ENCODE measurements around the gene S100A4.

S100A4 gene

DNA sequence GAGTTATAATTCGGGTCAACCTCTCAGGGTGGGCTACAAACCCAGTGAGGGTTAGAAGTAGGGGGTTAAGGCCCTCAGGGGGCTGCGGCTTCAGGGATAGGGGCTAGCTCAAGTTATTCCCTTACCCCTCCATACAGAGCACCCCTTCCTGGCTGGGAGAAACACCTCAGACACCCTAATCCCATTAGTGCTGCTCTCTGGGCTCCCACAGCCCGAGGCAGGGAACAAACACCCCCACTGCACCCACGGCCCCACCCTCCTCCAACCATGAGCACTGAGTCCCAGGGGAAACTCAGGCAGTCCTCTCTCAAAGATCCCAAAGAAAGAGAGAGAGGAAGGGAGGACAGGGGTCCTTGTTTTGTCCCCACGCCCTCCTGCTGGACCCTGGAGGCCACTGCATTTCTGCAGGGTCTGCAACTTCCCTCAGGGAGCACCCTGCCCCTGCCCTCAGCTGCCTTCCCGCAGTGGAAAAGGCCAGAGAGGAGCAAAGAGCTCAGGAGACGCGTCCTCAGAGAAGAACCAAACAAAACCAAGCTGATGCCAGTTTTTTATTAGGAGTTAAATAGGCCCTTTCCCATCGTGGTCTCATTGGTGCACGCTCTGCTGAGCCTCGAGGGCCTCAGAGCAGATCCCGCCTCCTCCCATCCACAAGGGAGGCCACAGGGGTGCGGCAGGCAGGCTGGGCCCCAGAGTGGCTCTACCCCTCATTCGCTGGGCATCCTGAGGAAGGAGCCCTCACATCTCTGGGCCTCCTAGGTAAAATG lies 1.4 kb upstream of the S100A4 start:
- DNase-seq, result no peak

DNA sequence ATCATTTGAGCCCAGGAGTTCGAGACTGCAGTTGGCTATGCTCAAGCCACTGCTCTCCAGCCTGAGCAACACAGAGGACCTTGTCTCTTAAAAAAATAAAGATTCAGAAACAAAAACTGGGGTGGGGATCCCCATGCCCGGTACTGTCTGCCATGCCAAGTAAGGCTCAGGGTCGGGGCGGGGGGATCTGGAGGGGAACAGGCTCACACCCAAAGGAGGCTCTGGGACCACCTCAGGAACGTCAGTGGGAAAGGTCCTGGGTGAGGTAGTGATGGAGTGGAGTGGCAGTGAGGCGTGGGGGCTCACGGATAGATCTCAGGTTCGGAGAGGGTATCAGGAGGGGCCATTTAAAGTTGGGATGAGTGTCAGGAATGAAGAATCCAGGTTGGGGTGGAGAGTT lies 765 bp upstream of the S100A4 start:
- DNase-seq, result no peak

DNA sequence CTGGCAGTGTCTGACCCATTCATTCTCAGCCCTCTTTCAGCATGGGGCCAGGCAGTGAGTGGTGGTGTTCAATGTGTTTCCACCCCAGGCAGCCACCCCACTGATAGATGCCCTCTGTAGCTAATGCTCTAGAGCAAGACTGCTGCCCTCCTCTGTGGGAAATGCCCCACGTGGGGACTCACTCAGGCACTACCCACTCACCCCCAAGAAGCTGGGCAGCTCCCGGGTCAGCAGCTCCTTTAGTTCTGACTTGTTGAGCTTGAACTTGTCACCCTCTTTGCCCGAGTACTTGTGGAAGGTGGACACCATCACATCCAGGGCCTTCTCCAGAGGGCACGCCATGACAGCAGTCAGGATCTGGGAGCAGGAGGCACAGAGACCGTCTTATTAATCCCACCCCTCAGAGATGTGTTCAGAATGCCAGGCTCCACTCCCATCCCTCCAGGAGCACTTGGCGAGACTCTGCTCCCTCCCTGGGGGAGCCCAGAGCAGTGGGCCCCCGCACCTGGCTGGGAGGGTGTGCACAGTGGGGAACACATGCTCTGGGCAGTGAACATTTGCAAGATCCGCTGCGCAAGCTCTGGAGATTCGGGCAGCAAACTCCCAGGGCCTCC lies 1.0 kb downstream of the S100A4 start:
- no peak for DNase-seq

DNA sequence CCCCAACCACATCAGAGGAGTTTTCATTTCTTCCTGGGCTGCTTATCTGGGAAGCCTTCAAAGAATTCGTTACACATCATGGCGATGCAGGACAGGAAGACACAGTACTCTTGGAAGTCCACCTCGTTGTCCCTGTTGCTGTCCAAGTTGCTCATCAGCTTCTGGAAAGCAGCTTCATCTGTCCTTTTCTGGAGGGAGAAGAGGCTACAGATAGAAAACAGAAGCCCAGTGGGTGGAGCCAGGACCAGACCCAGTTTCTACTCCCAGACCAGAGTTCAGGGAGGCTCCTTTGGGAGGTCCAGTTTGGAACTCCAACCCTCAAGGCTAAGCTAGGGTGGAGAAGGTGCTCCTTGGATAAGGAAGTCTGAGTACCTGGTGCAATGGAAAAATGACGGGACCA lies 1.9 kb downstream of the S100A4 start:
- no peak for DNase-seq

DNA sequence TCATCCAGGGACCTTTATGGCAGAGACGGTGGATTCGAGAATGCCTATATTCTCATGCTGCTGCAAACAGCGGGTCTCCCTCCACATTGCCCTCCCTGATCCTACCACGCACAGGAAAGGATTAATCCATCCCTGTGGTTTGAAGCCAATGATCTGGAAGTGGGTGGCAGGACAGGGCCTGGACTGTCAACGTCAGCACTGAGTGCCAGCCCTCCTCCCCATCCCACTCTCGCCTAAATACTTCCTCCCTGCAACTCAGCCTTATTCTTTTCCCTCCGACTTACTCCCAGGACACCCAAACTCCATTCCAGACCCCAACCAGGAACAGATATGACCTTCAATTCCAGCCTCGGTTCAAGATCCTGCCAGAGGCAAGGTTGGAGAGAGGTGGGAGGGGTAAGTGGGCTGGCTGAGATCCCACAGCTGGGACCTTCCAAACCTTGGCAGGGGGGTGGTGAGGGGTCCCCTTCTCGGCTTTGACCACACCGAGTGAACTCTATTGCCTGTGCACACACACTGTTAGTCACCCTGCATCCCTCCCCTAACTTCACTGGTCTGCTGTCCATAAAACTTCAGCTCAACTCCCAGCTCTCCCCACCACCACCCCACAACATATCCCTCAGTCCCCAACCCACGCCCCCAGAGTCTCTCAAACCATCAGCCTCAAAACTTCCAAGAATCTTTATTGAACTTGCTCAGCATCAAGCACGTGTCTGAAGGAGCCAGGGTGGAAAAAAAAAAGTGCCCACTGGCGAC lies 2.5 kb downstream of the S100A4 start:
- no peak for DNase-seq

DNA sequence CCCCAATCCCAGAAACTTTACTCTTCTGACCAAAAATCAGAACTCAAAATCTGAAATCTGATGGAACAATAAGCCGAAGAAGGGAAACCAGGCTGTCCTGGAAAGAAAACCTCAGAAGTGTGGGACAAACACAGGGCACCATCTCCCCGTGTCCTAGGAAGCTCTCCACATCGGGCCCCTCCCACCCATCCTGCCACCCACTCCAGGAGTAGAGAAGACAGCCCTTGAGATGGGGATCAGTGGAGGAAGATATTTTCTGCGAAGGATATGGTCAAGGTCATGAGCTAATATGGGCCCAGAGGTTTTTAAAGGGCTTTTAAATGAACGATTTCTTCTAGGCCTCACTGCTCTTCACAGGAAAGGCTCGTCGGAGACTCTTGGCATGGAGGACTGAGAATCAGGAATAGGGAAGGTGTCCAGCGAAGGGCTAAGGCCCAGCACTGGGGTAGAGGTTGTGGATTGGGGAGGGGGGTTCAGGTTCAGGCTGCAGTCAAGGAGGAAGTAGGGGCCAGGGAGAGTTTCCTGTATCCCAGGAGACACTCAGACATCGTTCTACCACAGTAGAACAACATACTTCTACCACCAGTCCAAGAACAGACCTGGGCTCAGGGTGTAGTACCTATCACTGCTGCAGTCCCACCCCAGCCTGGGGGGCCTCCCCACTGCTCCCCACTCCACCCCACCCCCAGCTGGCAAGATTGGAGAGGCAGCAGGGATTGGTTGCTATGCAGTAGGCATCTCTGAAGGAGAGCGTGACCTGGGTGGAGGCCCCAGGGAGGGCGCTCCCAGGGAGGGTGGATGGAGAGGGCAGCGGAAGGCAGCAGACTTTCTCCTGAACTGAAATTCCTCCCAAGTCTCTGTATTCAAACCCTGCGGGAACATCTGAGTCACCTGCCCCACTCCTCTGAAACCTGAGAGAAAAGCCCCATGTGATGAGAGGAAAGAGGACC lies 3.7 kb downstream of the S100A4 start:
- DNase-seq, result no peak

DNA sequence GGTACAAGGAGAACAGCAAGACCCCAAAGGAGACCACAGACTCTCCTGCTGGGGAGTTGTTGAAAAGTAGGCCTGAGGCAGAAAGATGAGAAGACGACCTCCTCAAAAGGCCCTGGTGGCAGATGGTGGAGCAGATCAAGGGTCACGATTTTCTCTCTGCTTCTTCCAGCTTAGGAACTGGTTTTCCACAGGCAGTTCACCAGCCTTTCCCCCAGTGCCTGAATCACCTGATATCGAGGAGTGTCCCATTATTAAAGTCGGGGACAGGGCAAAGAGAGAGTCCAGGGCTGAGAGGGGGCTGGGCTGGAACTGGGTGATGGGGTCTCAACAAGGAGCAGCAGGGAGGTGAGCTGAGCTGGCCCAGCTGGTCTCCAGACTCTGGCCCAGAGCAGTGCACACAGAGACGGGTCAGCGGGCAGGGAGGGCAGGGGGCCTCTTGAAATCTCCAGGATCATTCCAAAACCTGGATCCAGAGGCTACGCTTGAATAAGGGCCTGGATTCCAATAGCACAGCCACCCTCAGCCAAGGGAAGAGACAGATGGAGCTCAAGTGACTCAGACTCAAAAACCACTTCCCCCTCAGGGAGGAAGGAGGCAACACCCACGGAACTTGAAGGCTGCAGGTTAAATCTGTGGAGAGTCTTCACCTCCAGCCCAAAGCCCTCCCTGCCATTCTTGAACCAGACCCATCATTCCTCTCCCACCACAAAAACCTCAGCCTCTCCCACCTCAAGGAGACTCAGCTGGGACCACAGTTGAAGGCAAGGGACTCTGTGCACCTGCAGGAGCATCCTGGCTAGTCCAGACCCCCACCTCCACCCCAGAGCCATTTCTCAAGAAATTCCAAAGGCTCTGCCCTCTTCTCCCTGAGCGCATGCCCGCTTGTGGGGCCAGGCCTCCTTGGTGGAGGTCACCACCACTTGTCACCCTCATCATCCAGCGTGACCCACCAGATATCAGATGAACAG lies 4.9 kb downstream of the S100A4 start, which contains the start of gene S100A5:
S100A5 (minus strand) TSS at position 541 of the 968 bp plus-strand sequence. CDS start 743 bp downstream, outside the sequence.
- DNase-seq, result no peak

DNA sequence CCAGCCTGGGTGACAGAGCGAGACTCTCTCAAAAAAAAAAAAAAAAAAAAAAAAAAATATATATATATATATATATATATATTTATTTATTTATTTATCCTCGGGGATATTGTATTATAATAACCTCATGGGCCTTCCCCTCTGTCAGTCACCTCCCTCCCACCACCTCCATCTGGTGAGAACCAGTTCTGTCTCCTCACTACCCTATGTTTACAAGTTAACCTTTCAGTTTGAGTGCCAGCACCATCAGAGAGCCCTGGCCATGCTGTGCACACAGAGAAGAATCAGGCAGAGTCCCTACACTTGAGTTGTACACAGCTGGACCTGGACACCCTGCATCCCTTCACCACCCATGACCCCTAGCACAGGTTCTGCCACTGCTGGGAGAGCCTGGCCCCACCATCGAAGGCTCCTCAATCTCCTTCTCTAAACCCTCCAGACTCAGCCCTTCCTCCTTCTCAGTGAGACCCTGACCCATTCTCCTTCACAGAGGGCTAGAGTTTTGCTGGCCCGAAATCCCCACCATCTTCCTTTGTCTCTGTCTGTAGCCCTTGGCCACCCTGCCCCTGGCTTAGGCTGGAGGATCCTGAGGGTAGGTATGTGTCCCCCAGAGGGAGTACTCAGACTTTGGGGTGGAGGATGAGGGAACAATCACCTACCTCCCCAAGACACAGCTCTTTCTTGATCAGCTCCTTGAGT lies 6.1 kb downstream of the S100A4 start:
- DNase-seq, result no peak

DNA sequence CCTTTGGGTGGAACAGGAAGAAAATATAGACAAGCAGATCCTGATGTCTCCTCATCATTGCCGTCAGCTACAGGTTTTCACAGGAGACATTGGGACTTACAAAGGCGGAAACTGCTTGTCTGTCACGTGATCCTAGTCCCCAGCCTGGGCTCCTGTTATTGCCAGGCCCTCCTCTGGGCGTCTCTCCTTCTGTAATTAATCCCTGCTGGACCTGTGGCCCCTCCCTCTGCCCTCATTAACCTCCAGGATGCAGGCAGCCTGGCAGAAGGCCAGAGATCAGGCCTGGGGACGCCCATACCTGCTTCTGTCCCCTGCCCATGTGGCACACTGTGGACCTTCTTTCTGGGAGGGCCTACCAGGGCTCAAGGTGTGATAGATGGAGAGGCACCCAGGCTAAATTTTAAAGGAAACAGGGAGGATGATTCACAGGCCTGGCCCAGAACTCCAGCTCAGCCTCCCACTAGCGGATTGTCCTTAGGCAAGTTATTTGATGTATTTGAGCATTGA lies 7.2 kb downstream of the S100A4 start:
- DNase-seq, result no peak

DNA sequence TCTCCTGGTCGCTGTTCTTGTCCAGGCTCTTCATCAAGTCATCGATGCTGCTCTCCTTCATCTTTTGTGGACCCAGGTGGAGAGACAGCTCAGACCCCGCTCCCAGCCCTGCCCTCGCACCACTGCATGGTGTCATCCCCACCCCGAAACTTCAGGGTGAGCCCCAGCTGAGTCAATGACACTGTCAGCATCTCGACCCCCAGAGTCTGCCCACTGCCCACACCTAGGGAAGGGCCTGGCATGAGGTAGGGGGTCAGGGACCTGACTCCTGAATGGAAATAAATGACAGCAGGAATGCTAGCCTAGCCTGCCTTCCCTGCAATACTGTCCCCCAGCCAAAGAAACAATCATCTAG lies 8.3 kb downstream of the S100A4 start:
- DNase-seq, result no peak

DNA sequence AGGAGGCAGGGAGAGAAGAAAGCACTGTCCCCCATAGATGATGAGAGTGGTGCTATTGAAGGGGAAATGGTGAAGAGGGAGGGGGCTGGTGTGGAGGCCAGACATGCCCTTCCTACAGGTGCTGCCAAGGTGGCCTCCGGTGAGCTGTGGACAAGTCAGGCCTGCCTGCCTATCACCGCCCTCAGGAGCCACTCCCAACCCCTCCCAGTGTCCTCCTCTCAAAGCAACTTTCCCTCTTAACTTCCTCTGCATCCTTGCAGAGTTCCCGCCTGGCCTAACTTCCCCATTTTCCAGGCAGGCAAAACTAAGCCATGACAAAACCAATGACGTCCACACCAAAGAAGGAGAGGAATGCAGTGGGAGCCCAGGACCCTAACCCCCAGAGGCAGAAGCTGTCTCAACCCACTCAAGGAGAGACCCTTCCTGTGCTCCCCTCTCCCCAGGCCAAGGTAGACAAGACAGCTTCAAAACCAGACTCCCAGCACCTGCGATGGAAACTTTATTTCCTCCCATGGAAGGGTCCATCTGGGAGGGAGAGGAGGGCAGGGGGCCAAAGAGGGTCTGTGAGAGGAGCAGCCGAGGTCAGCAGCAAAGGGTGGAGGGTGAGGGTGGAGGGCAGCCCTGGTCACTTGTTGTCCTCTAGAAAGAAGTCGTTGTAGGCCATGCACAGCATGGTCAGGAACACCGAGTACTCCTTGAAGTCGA lies 8.8 kb downstream of the S100A4 start:
- no peak for DNase-seq

DNA sequence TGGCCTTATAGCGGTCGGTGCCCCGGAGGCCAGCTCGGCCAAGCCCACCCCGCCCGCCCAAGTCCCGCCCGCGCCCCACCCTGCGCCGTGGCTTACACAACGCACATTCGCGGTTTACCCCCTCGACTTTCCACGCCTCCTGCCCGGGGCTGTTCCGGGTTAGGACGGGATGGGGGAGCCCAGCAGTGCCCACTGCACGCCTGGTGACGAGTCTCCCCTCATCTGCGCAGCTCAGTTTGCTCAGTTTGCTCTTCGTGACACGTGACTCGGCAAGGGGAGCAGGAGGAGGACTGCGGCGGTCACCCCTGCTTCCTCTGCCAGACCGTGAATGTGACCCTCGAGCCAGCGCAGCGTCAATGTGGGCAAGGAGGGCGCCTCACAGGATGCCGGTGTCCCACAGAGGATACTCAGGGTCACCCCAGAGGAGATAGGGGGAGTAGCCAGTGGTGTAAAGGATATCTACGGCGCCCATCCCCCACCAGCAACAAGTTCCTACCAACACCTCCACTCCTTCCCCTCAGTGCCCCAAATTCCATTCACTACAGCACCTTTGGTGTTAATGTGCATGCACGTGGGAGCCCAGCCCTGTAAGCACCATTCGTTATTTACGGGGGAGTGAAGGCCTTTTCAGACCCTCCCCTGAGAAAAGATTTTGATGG lies 9.5 kb downstream of the S100A4 start:
- DNase-seq, result no peak

DNA sequence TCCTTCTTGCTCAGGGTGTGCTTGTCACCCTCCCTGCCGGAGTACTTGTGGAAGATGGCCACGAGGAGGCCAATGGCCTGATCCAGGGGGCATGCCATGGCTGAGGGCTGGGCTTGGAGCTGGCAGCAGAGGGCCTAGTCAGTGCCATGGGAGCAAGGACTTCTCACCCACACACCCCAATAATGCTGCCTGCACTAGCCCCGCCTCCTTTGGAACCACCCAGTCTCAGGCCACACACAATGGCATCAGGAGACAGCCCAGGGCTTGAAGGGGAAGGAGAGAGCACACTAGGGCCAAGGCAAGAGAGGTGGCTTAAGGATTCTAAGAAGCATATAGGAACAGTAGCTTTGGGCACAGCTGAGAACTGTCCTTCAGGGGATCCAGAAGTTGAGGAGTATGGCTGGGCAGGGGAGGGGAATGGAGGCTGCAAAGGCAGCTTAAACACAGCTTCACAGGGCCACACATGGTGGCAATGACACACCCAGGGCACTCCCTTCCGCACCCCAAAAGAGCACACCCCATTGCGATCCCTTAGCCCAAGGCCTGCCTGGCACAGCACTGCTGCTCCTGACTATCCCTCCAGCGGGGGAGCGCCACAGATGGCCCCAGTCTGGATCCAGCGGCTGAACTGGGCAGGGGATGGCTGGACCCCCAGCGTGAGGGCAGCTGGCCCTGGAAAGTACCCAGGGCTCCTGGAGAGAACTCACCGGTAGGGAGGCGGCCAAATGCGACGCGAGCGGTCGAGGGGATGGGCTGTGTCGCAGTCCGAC lies 10.2 kb downstream of the S100A4 start, which contains the start of gene S100A6:
S100A6 (minus strand) TSS at position 750 of the 770 bp plus-strand sequence; CDS start at position 98, 652 bp downstream.
- DNase-seq, result no peak

DNA sequence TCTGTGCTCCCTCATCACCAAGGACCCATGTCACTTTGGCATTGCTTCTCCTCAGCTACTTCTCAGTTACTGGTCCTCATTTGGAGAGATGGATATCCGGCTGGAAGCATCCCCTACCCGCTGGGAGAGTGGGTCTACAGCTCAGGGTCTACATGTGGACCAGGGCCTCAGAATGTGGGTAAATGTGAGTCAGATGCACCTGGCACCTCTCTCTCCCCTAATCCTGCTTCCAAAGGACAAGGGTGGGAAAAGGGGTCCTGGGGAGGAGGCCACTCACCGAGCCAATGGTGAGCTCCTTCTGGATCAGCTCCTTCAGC lies 10.7 kb downstream of the S100A4 start:
- DNase-seq, result no peak

DNA sequence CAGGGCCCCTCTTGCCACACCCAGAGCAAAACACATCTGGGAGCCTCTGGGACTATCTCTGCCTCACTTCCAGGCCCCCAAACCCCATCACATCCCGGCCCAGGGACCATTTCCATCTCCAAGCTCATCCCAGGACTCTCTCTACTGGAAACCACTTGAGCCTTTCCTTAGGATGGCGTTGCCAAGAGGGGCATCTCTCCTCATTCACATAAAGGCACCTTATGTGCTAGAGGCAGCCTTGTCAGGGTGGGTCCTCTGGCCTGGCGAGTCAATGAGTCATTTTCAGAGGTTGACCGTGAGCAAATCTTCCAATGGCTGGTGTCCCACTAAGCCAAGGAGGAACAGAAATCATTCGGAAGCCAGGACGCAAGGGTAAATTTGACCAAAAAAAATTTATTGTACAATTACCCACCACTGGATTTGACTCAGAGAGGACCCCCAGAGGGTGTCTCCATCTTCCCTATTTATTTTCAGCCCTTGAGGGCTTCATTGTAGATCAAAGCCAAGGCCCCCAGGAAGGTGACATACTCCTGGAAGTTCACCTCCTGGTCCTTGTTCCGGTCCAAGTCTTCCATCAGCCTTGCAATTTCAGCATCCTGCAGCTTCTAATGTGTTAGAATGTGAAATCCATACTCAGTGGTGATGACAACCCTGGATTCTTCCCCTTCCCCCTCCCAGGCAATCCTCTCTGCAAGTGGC lies 11.2 kb downstream of the S100A4 start:
- no peak for DNase-seq

DNA sequence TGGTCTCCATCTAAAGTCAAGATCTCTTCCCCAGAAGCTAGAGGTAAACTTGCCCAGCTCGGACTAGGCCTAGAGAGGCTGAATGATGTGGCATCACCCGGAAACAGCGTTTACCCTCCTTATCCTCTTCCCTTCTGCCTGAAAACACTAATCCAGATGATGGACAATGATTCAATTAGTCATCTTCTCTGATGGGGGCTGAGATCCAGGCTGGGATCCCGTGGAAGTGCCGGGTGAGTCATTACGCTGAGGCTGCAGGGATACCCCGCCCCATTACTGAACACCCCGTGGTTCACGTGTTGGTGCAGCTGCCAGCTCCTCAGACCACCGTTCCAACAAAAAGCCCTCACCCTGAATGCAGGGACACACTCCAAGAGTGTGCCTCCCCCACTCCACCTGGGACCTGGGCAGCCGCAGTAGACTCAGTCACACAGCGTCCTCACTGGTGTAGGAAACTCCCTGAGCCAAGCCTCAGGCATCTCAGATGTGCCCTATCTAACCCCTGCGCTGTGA lies 11.9 kb downstream of the S100A4 start:
- DNase-seq, result no peak

DNA sequence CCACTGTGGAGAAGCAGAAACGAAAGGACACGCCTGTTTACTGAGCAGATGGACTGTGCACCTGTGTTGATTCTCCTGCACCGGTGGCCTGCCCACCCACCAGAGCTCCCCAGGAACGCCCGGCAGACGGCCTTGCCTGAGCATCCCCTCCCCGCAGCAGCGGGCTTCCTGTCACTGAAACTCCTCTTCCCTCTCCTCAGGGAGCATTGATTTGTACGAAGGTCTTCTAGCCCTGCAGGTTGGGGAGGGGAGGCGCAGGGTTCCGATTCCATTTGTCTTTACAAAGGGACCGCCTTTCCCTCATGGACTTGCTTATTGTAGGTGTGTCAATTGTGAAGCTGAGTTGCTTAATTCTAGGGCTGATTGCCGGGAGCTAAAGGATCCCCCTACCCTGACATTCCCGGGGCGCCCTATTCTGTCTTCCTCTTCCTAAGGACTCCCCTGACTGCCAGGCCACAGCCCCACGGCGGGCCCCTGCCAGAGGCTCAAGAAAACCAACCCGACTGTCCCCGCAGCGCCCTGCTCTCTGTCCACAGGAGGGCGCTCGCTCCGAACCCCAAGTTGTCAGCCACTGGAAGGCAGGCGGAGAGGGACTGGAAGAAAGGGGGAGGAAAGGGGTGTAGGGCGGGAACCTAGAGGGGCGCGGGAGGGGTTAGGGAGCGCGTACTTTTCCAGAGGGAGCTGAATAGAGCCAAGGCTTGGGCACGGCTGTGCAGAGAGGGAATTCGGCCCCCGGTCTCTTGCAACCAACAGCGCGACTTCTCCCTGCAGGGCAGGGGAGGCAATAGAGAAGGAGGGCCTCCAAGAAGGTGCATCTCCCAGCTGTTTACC lies 12.6 kb downstream of the S100A4 start:
- DNase-seq, result no peak

Data from cortex of kidney (tissue), 1 donor.